Endothelial cell of umbilical vein (primary cell): ENCODE measurements around the gene DCAF5. TPM values are rescaled to one million over a fixed set of nuclear protein-coding genes. Genes with fewer than 3 reads are reported as not detected.

Source experiments
- BruUV-seq: library from RNA; stranded (reverse); fragments of 400-500 nt; replicated peaks from 2 replicates; lab custom pipeline; 2021; lab: Mats Ljungman, UMichigan
- CTCF ChIA-PET: fragments of 300-600, 350-600 bp; sonication (Branson Sonifier 250); formaldehyde crosslinking; loops from one replicate; lab custom pipeline; 2021; ENCODE audit warnings: antibody characterized with exemption, inconsistent platforms; lab: Charles Lee
- POLR2A ChIA-PET: fragments of 300-600, 350-600 bp; sonication (Branson Sonifier 250); formaldehyde crosslinking; loops from one replicate; lab custom pipeline; 2021; ENCODE audit warnings: antibody characterized with exemption, inconsistent platforms; lab: Charles Lee
- DNase-seq: peaks from one replicate; pipeline ENCODE4 v3.0.0-alpha.2; 2011; ENCODE audit warnings: low read depth, low spot score
- FAIRE-seq: peaks from 2 replicates; lab custom pipeline; 2011; peaks lifted over from hg19 to GRCh38; lab: Jason Lieb, UNC
- H2AFZ ChIP-seq: 2 replicates; pipeline ENCODE4 v1.6.0; 2012; ENCODE audit warnings: low read depth, low read length, control low read depth, inconsistent platforms
- H3K27ac ChIP-seq: 2 replicates; pipeline ENCODE4 v1.5.1; 2011; ENCODE audit warnings: low read depth, mild to moderate bottlenecking, control low read depth, low read length, moderate library complexity; ENCODE audit not compliant: insufficient read depth
- H3K27me3 ChIP-seq, 2 experiments: 2 replicates each; pipeline versions ENCODE4 v1.6.0 to v1.6.1; 2011; ENCODE audit warnings: low read length in 2 of 2, mixed read lengths in 1 of 2; ENCODE audit not compliant: control insufficient read depth in 2 of 2, insufficient read depth in 2 of 2
- H3K36me3 ChIP-seq, 2 experiments: 2 replicates in 1 of 2; 3 replicates in 1 of 2; pipeline ENCODE4 v1.5.1; 2011; ENCODE audit warnings: low read length in 2 of 2, mild to moderate bottlenecking in 1 of 2, moderate library complexity in 1 of 2; ENCODE audit not compliant: control insufficient read depth in 2 of 2, insufficient read depth in 2 of 2; ENCODE audit errors: extremely low read depth in 1 of 2
- H3K4me1 ChIP-seq: 3 replicates; pipeline ENCODE4 v1.5.1; 2011; ENCODE audit warnings: mild to moderate bottlenecking, low read length; ENCODE audit not compliant: control insufficient read depth, insufficient read depth; ENCODE audit errors: extremely low read depth
- H3K4me2 ChIP-seq: 2 replicates; pipeline ENCODE4 v1.6.1; 2011; ENCODE audit warnings: low read length, control low read depth, mixed read lengths; ENCODE audit not compliant: insufficient read depth
- H3K4me3 ChIP-seq, 3 experiments: fragments of 200-600 bp in 1 of 3; sonication (generic), shearing (Covaris generic) in 1 of 3; replicated peaks in 1 of 3; 2 replicates each; pipeline ENCODE4 v1.5.1; 2011 to 2016; ENCODE audit warnings: control low read depth in 3 of 3, low read length in 3 of 3, mild to moderate bottlenecking in 2 of 3, inconsistent platforms in 1 of 3, low read depth in 1 of 3, moderate library complexity in 1 of 3; ENCODE audit not compliant: insufficient read depth in 1 of 3
- H3K79me2 ChIP-seq: 2 replicates; pipeline ENCODE4 v1.6.0; 2012; ENCODE audit warnings: low read length, inconsistent platforms; ENCODE audit not compliant: control insufficient read depth, insufficient read depth
- H3K9ac ChIP-seq: replicated peaks from 2 replicates; pipeline ENCODE3; 2011; ENCODE audit warnings: low read length, control low read depth; ENCODE audit not compliant: insufficient read depth; ENCODE audit errors: extremely low read depth
- H3K9me1 ChIP-seq: replicated peaks from 3 replicates; pipeline ENCODE4 v1.6.0; 2011; ENCODE audit warnings: mild to moderate bottlenecking, low read length; ENCODE audit not compliant: control insufficient read depth, insufficient read depth; ENCODE audit errors: extremely low read depth
- H3K9me3 ChIP-seq: replicated peaks from 2 replicates; pipeline ENCODE4 v1.5.1; 2012; ENCODE audit warnings: low read length, inconsistent platforms; ENCODE audit not compliant: control insufficient read depth, insufficient read depth
- H4K20me1 ChIP-seq: replicated peaks from 2 replicates; pipeline ENCODE3; 2011; ENCODE audit warnings: mild to moderate bottlenecking, low read length; ENCODE audit not compliant: control insufficient read depth, insufficient read depth; ENCODE audit errors: extremely low read depth
- CTCF ChIP-seq, 2 donors: IDR thresholded peaks; 1 replicate in 1 of 2; 2 replicates in 1 of 2; pipeline ENCODE4 v1.5.1; 2011; ENCODE audit warnings: low read length in 2 of 2, mild to moderate bottlenecking in 2 of 2, moderate library complexity in 2 of 2, control low read depth in 1 of 2, inconsistent platforms in 1 of 2, low read depth in 1 of 2; ENCODE audit not compliant: insufficient read depth in 1 of 2; ENCODE audit errors: extremely low read depth in 1 of 2
- EZH2 ChIP-seq: IDR thresholded peaks from 2 replicates; pipeline ENCODE4 v1.6.1; 2012; ENCODE audit warnings: borderline replicate concordance, low read depth, mild to moderate bottlenecking, moderate library complexity, low read length, inconsistent platforms; ENCODE audit not compliant: severe bottlenecking
- FOS ChIP-seq: IDR thresholded peaks from 2 replicates; pipeline ENCODE4 v1.6.1; 2011; ENCODE audit warnings: mild to moderate bottlenecking, low read length, moderate library complexity, borderline replicate concordance; ENCODE audit not compliant: insufficient read depth
- GATA2 ChIP-seq: IDR thresholded peaks from 2 replicates; pipeline ENCODE4 v1.7.0; 2011; ENCODE audit warnings: low read depth, mild to moderate bottlenecking, moderate library complexity, mixed read lengths, low read length; ENCODE audit not compliant: insufficient read length, insufficient read depth
- JUN ChIP-seq: IDR thresholded peaks from 2 replicates; pipeline ENCODE4 v1.6.1; 2011; ENCODE audit warnings: borderline replicate concordance, low read depth; ENCODE audit not compliant: insufficient read length, insufficient read depth
- MAX ChIP-seq: IDR thresholded peaks from 2 replicates; pipeline ENCODE4 v1.6.1; 2011; ENCODE audit not compliant: insufficient read depth, insufficient read length
- MYC ChIP-seq: IDR thresholded peaks from one replicate; pipeline ENCODE4 v1.6.1; 2011; ENCODE audit warnings: mild to moderate bottlenecking, low read depth, low read length
- POLR2A ChIP-seq: IDR thresholded peaks from 2 replicates; pipeline ENCODE4 v1.6.1; 2012; ENCODE audit warnings: low read depth, mild to moderate bottlenecking, control low read depth, low read length
- POLR2AphosphoS5 ChIP-seq: IDR thresholded peaks from 2 replicates; pipeline ENCODE4 v1.6.1; 2012; ENCODE audit warnings: low read depth, mild to moderate bottlenecking, control low read depth, low read length, moderate library complexity; ENCODE audit not compliant: insufficient read depth
- dilution Hi-C: fragments of 300-500 bp; cut with MboI; formaldehyde crosslinking; loops from one replicate; pipeline ENCODE4 v1.15.0; 2019; ENCODE audit warnings: low sequenced_read_pairs; ENCODE audit not compliant: extremely low pct_ligation_motif_present
- intact Hi-C: fragments of 100-400 bp; cut with micrococcal nuclease; formaldehyde crosslinking; loops from one replicate; pipeline ENCODE4 v1.10.0; 2022
- polyA plus RNA-seq, 4 experiments: library from polyadenylated mRNA; depleted of rRNA in 3 of 4; stranded (reverse) in 3 of 4; unstranded in 1 of 4; fragments of >200 nt; gene quantifications; 2 replicates each; pipeline versions ENCODE4 v1.2.1 to v1.2.3, GENCODE V29; 2011 to 2012; ENCODE audit warnings: missing spikeins in 1 of 4
- total RNA-seq: library from RNA; stranded (reverse); gene quantifications from 2 replicates; pipeline ENCODE4 v1.2.3, GENCODE V29; 2021

The DCAF5 gene
- total and polyA plus RNA-seq, 2 donors (not counting 3 experiments of a cell fraction or from before 2014, with no cell fraction given) = 37.9 to 52.5 TPM

GRCh38 chr14:69114763-69115162, 38.2 kb downstream of the DCAF5 start:
- Histone ChIP-seq H3K4me2 (no peak overlapping the region), H3K27ac (no peak overlapping the region), H3K36me3 (peaks cover 9 to 20% of the 10 kb centered on the region in 2 experiments), H3K4me1 (no peaks in the 10 kb centered on the region), H3K4me3 (no peak overlapping the region), H3K9ac (no peak overlapping the region), H3K79me2 (no peaks in the 10 kb centered on the region), H3K27me3 (no peaks in the 10 kb centered on the region), H4K20me1 (no peaks in the 10 kb centered on the region), H3K9me1 (no peaks in the 10 kb centered on the region), H3K9me3 (no peaks in the 10 kb centered on the region), H2AFZ (no peak overlapping the region)
- ChIA-PET CTCF (no interaction called here), POLR2A (no interaction called here)
- DNase-seq (no peak), FAIRE-seq (no peak)
- no TSS peak for BruUV-seq
- TF ChIP-seq MYC (no peak), CTCF (IDR thresholded peaks at IDR 0.05; ENCODE audit: extremely low read depth in 1 of 2, insufficient read depth in 1 of 2, low read depth in 1 of 2, low read length in 2 of 2) (no peak), JUN (no peak)
- intact Hi-C loops = no loop called here
- dilution Hi-C loops = no loop called here

GRCh38 chr14:69108358-69108757, 44.6 kb downstream of the DCAF5 start:
- H3K79me2 ChIP-seq = no peaks in the 10 kb centered on the region
- ChIA-PET POLR2A (no interaction called here), CTCF (interaction anchor here (1.0 to 4.0 kb wide), 17 partner anchors 11 to 283 kb away, joined by 3 to 83 read pairs (median 8); no protein-coding TSS in a partner anchor)
- no peak overlapping the region for H3K4me2 ChIP-seq
- FAIRE-seq (no peak), DNase-seq (no peak)
- no peak overlapping the region for H3K9ac ChIP-seq
- H3K9me1 ChIP-seq = no peaks in the 10 kb centered on the region
- H3K36me3 ChIP-seq = peaks cover 0 to 3% of the 10 kb centered on the region in 2 experiments
- H4K20me1 ChIP-seq = no peaks in the 10 kb centered on the region
- no peak overlapping the region for H3K27ac ChIP-seq
- intact Hi-C loops (no loop called here), dilution Hi-C loops (no loop called here)
- no peaks in the 10 kb centered on the region for H3K9me3 ChIP-seq
- no peaks in the 10 kb centered on the region for H3K27me3 ChIP-seq
- TF ChIP-seq JUN = no peak
- no peak for TF ChIP-seq POLR2A
- TF ChIP-seq FOS = no peak
- TF ChIP-seq MYC = no peak
- TF ChIP-seq GATA2 = no peak
- TF ChIP-seq MAX = no peak
- TF ChIP-seq POLR2AphosphoS5 = no peak
- no peak for TF ChIP-seq CTCF (IDR thresholded peaks at IDR 0.05; ENCODE audit: extremely low read depth in 1 of 2, insufficient read depth in 1 of 2, low read depth in 1 of 2, low read length in 2 of 2)
- no peak for TF ChIP-seq EZH2
- no TSS peak for BruUV-seq
- H2AFZ ChIP-seq = no peak overlapping the region
- H3K4me1 ChIP-seq = peaks cover 2% of the 10 kb centered on the region
- H3K4me3 ChIP-seq = no peak overlapping the region
